Vagina (tissue), 2 donors: ENCODE data around the gene EDAR.

Source experiments
- CTCF ChIP-seq, 3 experiments: fragments of 450-650 bp in 2 of 3; fragments of 200-600 bp in 1 of 3; sonication (generic) in 1 of 3; IDR thresholded peaks; one replicate each; pipeline ENCODE4 v1.5.1; 2017 to 2019; ENCODE audit warnings: antibody characterized with exemption in 3 of 3, mild to moderate bottlenecking in 2 of 3, moderate library complexity in 2 of 3
- POLR2A ChIP-seq, 2 donors: fragments of 450-650 bp; IDR thresholded peaks; one replicate each; pipeline ENCODE4 v1.6.1; 2017; ENCODE audit warnings: antibody characterized with exemption in 2 of 2, mild to moderate bottlenecking in 2 of 2, moderate library complexity in 2 of 2

DNA sequence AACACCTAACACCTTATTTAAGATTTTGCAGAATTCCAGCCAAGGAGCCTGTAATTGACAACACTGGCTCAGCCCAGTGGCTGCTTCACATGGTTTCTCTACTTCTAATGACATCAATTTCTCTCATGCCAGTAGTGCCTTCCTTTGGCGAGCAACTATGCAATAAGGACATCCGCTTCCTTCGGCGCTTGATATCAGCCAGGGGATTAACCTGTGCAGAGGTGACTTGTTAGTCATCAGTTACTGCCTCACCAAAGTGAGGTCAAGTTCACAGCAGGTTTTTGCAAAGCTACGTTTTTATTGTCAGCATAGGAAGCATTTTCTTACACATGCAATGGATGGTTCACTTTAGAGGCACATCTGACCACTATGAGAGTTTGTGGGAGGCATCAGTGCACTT, 24.0 kb upstream of the EDAR start:
- no peak for TF ChIP-seq CTCF (IDR thresholded peaks at IDR 0.05)
- no peak for TF ChIP-seq POLR2A (IDR thresholded peaks at IDR 0.05)
